Body of pancreas (tissue), 4 donors: ENCODE measurements around the gene ERBB3.

Experiments used
- CTCF ChIP-seq, 7 experiments: fragments of 450-650 bp in 4 of 7; fragments of 200-600 bp in 3 of 7; sonication (generic) in 3 of 7; IDR thresholded peaks; one replicate each; pipeline ENCODE4 v1.5.1; 2016 to 2019; ENCODE audit warnings: antibody characterized with exemption in 7 of 7
- POLR2A ChIP-seq, 3 donors: fragments of 450-650 bp; IDR thresholded peaks; one replicate each; pipeline ENCODE4 v1.6.1; 2016; ENCODE audit warnings: antibody characterized with exemption in 3 of 3, mild to moderate bottlenecking in 2 of 3

- TF ChIP-seq POLR2A (IDR thresholded peaks at IDR 0.05) (no peak), CTCF (IDR thresholded peaks at IDR 0.05) (no peak)
These were observed 41.4 kb downstream of the ERBB3 start for GRCh38 chr12:56121204-56121870.
